ENCODE measurements around the gene MIF4GD.

The MIF4GD gene

GRCh38 chr17:75238020-75238580, 32.9 kb downstream of the MIF4GD start:
- no peaks in the 10 kb centered on the region for H3K36me3 ChIP-seq (ENCODE audit: control insufficient read depth, insufficient read depth, low read length)
- no peak overlapping the region for H3K4me3 ChIP-seq (ENCODE audit: low read depth, low read length)
- TF ChIP-seq CTCF (IDR thresholded peaks at IDR 0.05): no peak
- H3K9me3 ChIP-seq (ENCODE audit: control insufficient read depth, low read length): no peaks in the 10 kb centered on the region
- no peak overlapping the region for H3K4me2 ChIP-seq (ENCODE audit: low read length)
- H2AFZ ChIP-seq: no peak overlapping the region
- H3K27me3 ChIP-seq (ENCODE audit: control insufficient read depth, insufficient read depth, low read length): no peaks in the 10 kb centered on the region
- H3K9ac ChIP-seq: no peak overlapping the region
- no peaks in the 10 kb centered on the region for H3K79me2 ChIP-seq
- H3K27ac ChIP-seq: peak overlapping the region; percentile 19
- H3K4me1 ChIP-seq: no peaks in the 10 kb centered on the region

- no peak for TF ChIP-seq CTCF (IDR thresholded peaks at IDR 0.05)
- no peaks in the 10 kb centered on the region for H3K4me1 ChIP-seq
- no peak overlapping the region for H3K9ac ChIP-seq
- H3K9me3 ChIP-seq (ENCODE audit: control insufficient read depth, low read length): no peaks in the 10 kb centered on the region
- no peak overlapping the region for H3K4me3 ChIP-seq (ENCODE audit: low read depth, low read length)
- H3K36me3 ChIP-seq (ENCODE audit: control insufficient read depth, insufficient read depth, low read length): no peaks in the 10 kb centered on the region
- H3K27ac ChIP-seq: no peak overlapping the region
- H3K79me2 ChIP-seq: no peaks in the 10 kb centered on the region
- no peak overlapping the region for H3K4me2 ChIP-seq (ENCODE audit: low read length)
- H2AFZ ChIP-seq: no peak overlapping the region
- H3K27me3 ChIP-seq (ENCODE audit: control insufficient read depth, insufficient read depth, low read length): no peaks in the 10 kb centered on the region
Observed at GRCh38 chr17:75237100-75238014, 33.7 kb downstream of the MIF4GD start.

- no peak overlapping the region for H3K4me3 ChIP-seq (ENCODE audit: low read depth, low read length)
- H3K9me3 ChIP-seq (ENCODE audit: control insufficient read depth, low read length): no peaks in the 10 kb centered on the region
- H3K4me2 ChIP-seq (ENCODE audit: low read length): no peak overlapping the region
- no peak overlapping the region for H2AFZ ChIP-seq
- no peaks in the 10 kb centered on the region for H3K27me3 ChIP-seq (ENCODE audit: control insufficient read depth, insufficient read depth, low read length)
- TF ChIP-seq CTCF (IDR thresholded peaks at IDR 0.05): no peak
- H3K9ac ChIP-seq: no peak overlapping the region
- no peaks in the 10 kb centered on the region for H3K79me2 ChIP-seq
- no peak overlapping the region for H3K27ac ChIP-seq
- H3K4me1 ChIP-seq: no peaks in the 10 kb centered on the region
- H3K36me3 ChIP-seq (ENCODE audit: control insufficient read depth, insufficient read depth, low read length): no peaks in the 10 kb centered on the region
Observed at GRCh38 chr17:75232786-75233185, 38.2 kb downstream of the MIF4GD start.

- Histone ChIP-seq H3K4me3 (ENCODE audit: low read depth, low read length) (no peak overlapping the region), H3K9me3 (ENCODE audit: control insufficient read depth, low read length) (no peaks in the 10 kb centered on the region), H2AFZ (no peak overlapping the region), H3K4me1 (no peaks in the 10 kb centered on the region), H3K27ac (no peak overlapping the region), H3K79me2 (no peaks in the 10 kb centered on the region), H3K9ac (no peak overlapping the region), H3K36me3 (ENCODE audit: control insufficient read depth, insufficient read depth, low read length) (no peaks in the 10 kb centered on the region), H3K4me2 (ENCODE audit: low read length) (no peak overlapping the region), H3K27me3 (ENCODE audit: control insufficient read depth, insufficient read depth, low read length) (no peaks in the 10 kb centered on the region)
- TF ChIP-seq CTCF (IDR thresholded peaks at IDR 0.05): no peak
Observed at GRCh38 chr17:75231741-75232464, 39.1 kb downstream of the MIF4GD start.

All from parathyroid adenoma (tissue), 2 donors.